IPS-NIHi7 (cell line): ENCODE data around the gene SPRING1.
"Not testable (repeated sequence)": the region's sequence is repeated elsewhere in the genome, so short reads cannot be mapped to it uniquely, and the experiment has no call there.

Experiments used
- DNase-seq: peaks from one replicate; pipeline ENCODE4 v3.0.0; 2012; ENCODE audit warnings: mixed read lengths; ENCODE audit errors: extremely low spot score

Gene SPRING1, protein sequence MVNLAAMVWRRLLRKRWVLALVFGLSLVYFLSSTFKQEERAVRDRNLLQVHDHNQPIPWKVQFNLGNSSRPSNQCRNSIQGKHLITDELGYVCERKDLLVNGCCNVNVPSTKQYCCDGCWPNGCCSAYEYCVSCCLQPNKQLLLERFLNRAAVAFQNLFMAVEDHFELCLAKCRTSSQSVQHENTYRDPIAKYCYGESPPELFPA

GRCh38 chr12:116737774-116738657, at the start of gene SPRING1, which contains the start of gene RNFT2:
TSS of gene SPRING1 (minus strand) at chr12:116738069. CDS start at chr12:116737900, 169 bp downstream.
TSS of gene RNFT2 (plus strand) at chr12:116738315. CDS start at chr12:116740498, 2,183 bp downstream.
- DNase-seq = peak; percentile 100

GRCh38 chr12:116784238-116784612, 46.4 kb upstream of the SPRING1 start:
- DNase-seq = peak; percentile 39

DNA sequence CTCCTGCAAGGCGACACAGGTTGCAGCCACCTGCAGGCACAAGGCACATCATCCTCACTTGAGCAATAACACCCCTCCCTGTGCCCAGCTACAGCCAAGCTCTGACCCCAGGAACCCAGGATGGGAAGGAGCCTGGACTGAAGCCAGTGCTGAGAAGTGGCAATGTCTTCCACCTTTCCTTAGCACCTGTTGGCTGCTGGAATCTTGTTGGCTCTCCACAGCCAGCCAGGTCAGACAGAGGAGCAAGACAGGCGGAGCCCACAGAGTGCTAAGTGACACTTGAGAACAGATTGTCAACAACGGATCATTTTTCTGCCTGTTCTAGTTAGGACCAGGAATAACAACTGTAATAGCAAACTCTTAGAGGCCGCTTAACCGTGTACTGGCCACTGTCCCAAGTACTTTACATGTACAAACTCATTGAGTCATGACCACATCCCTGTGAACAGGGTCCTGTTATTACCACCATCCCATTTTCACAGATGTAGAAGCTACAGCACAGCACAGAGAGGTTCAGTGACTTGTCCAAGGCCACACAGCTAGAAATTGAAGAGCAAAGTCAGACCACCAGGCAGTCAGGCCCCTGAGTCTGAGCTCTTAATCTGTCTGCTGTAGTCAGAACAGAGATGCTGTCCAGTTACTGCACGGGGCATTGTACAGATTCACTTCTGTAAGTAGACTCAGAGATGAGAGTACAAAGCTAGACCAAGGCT, 45.8 kb upstream of the SPRING1 start:
- no peak for DNase-seq

GRCh38 chr12:116780942-116781341, 43.1 kb upstream of the SPRING1 start:
- DNase-seq = no peak

- DNase-seq = no peak
These were observed 41.7 kb upstream of the SPRING1 start for GRCh38 chr12:116779597-116779996.

DNA sequence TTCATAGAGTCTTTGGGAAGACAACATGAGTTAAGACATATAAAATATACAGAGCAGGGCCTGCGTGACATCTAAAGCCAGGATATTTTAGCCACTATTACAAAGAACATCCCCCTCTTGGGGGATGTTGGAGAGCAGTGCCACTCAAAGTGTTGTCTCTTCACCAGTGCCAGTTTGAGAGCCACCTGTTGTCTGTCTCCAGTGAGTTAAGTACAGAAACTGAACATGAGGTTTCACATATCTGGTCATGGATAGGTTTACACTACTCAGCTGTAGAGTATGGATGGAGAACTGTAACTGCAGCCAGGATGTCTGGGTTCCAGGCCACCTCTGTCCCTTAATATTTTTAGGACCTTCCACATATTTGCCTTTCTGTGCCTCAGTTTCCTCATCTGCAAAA, 39.4 kb upstream of the SPRING1 start:
- DNase-seq = no peak

- DNase-seq = no peak
These were observed 36.2 kb upstream of the SPRING1 start for GRCh38 chr12:116774020-116774419.

- peak; percentile 78 for DNase-seq
These were observed 35.4 kb upstream of the SPRING1 start for GRCh38 chr12:116773276-116773731.

- DNase-seq = no peak
These were observed 33.8 kb upstream of the SPRING1 start for GRCh38 chr12:116771651-116772050.

DNA sequence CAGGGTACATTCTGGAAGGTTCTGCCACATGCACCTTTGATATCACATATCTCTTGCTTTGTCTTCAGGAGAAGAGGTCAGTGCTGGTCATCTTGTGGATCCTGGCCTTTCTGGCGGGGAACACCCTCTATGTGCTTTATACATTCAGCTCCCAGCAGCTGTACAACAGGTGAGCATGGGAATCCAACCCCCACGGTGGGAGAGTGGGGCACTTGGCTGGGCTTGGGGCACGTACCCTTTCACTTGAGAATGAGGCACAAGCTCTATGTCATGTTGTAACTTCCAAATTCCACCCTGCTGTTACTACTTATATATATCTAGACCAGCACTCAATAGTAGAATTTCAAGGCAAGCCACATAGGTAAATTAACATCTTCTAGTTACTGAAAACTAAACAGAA, 28.9 kb upstream of the SPRING1 start:
- DNase-seq = no peak

DNA sequence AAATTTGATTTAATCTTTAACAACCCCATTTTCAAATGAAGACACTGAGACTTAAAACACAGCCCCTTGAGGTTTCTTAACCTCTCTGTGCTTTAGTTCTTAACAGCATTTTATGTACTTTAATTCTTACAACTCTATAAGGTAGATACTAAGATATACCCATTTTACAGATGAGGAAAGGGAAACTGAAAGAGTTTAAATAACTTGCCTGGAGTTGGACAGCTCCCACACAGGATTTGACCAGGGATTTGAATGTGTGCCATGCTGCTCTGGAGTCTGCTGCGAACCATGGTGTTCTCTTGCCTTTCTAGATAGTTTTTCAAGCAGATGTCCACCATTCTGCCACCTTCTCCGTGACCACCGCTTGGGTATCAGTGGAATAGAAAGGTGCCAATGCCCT, 28.4 kb upstream of the SPRING1 start:
- no peak for DNase-seq

DNA sequence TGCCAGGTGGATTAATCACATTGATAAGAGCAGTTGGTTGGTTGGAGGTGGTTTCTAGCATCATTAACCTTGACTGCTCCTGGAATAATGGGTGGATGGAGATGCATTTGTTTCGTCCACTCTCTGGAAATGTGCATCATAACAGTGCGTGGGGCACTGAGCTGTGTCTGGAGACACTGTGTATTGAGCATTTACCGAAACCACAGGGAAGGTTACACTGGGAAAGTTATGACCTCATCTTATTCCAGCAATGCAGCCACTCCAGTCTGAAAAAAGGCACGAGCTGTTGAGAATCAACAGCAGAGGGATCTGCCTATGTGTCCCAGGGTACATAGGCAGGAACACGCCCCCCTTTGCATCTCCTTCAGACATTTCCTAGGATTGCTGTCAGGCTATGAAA, 27.4 kb upstream of the SPRING1 start:
- DNase-seq = no peak

DNA sequence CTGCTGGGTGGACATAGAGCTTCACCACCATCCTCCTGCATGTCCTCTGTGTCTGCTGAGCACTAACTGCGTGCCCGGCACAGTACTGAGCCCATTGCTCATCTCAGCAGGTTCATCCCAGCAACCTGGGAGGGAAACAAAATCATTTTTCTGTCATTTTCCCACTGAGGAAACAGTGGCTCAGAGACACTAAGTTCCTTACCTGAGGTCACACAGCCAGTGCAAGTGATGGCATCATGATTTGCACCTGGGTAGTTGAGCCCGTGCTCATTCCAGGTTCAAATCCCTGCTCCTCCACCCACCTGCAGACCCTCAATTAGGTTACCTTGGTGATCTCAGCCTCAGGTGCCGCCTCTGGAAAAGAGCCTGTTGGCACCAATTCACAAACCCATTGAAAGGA, 23.6 kb upstream of the SPRING1 start:
- DNase-seq = no peak

- no peak for DNase-seq
These were observed 22.8 kb upstream of the SPRING1 start for GRCh38 chr12:116760622-116761020.

- DNase-seq = peak; percentile 73
These were observed 22.1 kb upstream of the SPRING1 start for GRCh38 chr12:116759783-116760621.

GRCh38 chr12:116754783-116755182, 16.9 kb upstream of the SPRING1 start:
- DNase-seq = not testable (repeated sequence)

- not testable (repeated sequence) for DNase-seq
These were observed 16.2 kb upstream of the SPRING1 start for GRCh38 chr12:116754097-116754496.

DNA sequence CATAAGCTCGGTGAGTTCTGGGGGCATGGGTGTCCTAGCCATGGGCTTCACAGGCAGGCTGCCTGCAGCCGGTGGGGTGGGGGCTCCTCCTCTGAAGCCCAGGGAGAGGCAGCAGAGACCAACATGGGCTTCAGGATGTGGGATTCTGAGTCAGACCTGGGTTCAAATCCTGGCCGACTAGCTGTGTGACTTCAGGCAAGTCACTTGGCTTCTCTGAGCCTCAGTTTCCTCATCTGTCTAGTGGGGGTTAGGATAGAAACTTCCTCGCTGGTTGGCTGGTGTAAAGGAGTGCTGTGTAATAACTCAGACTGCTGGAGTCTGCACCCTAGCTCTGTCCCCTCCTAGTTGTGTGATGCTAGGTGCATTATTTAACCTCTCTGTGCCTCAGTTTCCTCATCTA, 12.4 kb upstream of the SPRING1 start:
- DNase-seq = no peak

DNA sequence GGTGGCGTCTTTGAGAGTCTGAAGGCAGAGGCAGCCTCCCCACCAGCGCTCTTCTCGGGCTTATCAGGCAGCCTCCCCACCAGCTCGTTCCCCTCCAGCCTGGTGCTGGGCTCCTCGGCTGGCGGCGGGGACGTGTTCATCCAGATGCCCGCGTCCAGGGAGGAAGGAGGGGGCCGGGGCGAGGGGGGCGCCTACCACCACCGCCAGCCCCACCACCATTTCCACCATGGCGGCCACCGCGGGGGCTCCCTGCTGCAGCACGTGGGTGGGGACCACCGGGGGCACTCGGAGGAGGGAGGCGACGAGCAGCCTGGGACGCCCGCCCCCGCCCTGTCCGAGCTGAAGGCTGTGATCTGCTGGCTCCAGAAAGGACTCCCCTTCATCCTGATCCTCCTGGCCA, 12.0 kb upstream of the SPRING1 start:
- no peak for DNase-seq

DNA sequence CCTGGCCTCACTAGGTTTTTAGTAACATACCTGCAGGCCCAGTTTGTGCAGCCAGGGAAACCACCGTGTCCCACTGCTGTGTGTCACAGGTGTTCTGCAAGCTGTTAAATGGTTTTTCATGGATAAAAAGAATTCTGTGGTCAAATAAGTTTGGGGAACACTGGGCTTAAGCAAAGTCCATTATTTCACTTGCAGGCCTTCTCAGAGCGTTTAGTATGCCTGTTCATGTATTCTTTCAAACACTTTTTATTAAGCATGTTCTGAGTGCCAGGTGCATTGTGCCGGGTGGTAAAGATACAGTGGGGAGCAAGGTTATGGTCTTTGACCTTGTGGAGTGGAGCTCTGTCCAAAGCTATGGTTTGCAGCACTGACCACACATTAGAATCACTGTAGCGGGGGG, 7.7 kb upstream of the SPRING1 start:
- DNase-seq = no peak

- no peak for DNase-seq
These were observed 6.9 kb upstream of the SPRING1 start for GRCh38 chr12:116744766-116745165.
